ENCODE measurements around the gene GPR18. TPM values are rescaled to one million over a fixed set of nuclear protein-coding genes. Genes with fewer than 3 reads are reported as not detected.

Gene GPR18
- total and polyA plus RNA-seq, 2 of the 4 experiments (the other 2 are of a cell fraction): not detected

DNA sequence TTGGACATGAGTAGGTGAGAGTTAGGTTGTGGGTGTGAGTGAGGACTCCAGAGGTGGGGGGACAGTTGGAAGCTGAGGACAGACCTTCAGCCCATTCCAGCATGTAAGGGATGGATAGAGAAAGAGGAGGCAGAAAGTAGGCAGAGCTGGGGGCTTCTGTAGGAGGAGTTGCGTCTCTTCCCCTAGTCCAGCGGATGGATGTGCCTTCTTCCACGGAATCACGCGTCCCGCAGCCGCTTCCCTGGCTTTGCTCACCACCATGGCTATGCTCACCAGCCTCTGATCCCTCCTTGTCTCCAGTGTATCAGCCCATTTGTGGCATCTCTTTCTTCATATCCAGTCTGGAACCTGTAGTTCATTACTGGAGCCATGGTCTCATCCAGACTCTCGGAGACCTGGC, 52.0 kb downstream of the GPR18 start:
- no peak overlapping the region for H2AK9ac ChIP-seq (replicated peaks; ENCODE audit: low read depth, low read length, poor library complexity)
- dilution Hi-C loops (cut with HindIII; ENCODE audit: low sequenced_read_pairs, unreplicated experiment) (no loop called here), in situ Hi-C loops (cut with MboI; ENCODE audit: low sequenced_read_pairs) (no loop called here), intact Hi-C loops (cut with micrococcal nuclease) (no loop called here)
- H2BK120ac ChIP-seq (ENCODE audit: low read depth, low read length): no peak overlapping the region
- H3K4ac ChIP-seq (ENCODE audit: low read depth, low read length): no peak overlapping the region
- H3K79me1 ChIP-seq (ENCODE audit: low read depth in 1 of 2, low read length in 2 of 2): peaks cover 29 to 75% of the 10 kb centered on the region in 2 experiments
- no peak overlapping the region for H3K14ac ChIP-seq (replicated peaks; ENCODE audit: low read depth, low read length)
- no peak overlapping the region for H3K27ac ChIP-seq (ENCODE audit: insufficient read depth, low read length)
- H4K8ac ChIP-seq (ENCODE audit: low read depth in 2 of 2, low read length in 2 of 2): no peak overlapping the region
- no peak overlapping the region for H3K56ac ChIP-seq (ENCODE audit: extremely low read depth, insufficient read depth, low read length)
- no peak overlapping the region for H2AFZ ChIP-seq (replicated peaks; ENCODE audit: low read length, poor library complexity)
- no peak overlapping the region for H3K4me2 ChIP-seq (ENCODE audit: low read depth, low read length)
- no peak overlapping the region for H3K4me3 ChIP-seq (ENCODE audit: insufficient read depth, low read depth, low read length)
- no peak overlapping the region for H3K9ac ChIP-seq (ENCODE audit: low read depth, low read length)
- CTCF ChIA-PET: no interaction called here
- H4K5ac ChIP-seq (ENCODE audit: low read depth, low read length): no peak overlapping the region
- H2AK5ac ChIP-seq (ENCODE audit: low read depth, low read length): no peak overlapping the region
- POLR2A ChIA-PET (ENCODE audit: unreplicated experiment): no interaction called here
- H3K23ac ChIP-seq (ENCODE audit: low read depth, low read length): no peak overlapping the region
- DNase-seq: no peak
- H2BK15ac ChIP-seq (ENCODE audit: low read depth, low read length): no peak overlapping the region
- peaks cover 6% of the 10 kb centered on the region; the same call in 1 of the 2 replicates for H3K9me1 ChIP-seq (ENCODE audit: insufficient read depth, low read length)
- H4K91ac ChIP-seq (ENCODE audit: insufficient read depth, low read depth, low read length): no peak overlapping the region
- peaks cover 3% of the 10 kb centered on the region; the same call in 1 of the 2 replicates for H3K36me3 ChIP-seq (ENCODE audit: control insufficient read depth, insufficient read depth, low read length)
- no peak overlapping the region for H3K18ac ChIP-seq (ENCODE audit: low read depth, low read length)
- WGBS, 2 experiments (ENCODE audit: extremely low coverage in 2 of 2, insufficient read length in 1 of 2): 100% methylated on average over 7 of the region's 8 CpGs; no CpG with 5 or more reads in 1 of the 2 experiments
- no peak overlapping the region for H2BK5ac ChIP-seq (ENCODE audit: low read depth, low read length, poor library complexity, severe bottlenecking)
- H3K9me3 ChIP-seq (ENCODE audit: control insufficient read depth, insufficient read depth, low read length): no peaks in the 10 kb centered on the region
- peaks cover 2% of the 10 kb centered on the region; the same call in 1 of the 2 replicates for H3K4me1 ChIP-seq (ENCODE audit: control insufficient read depth, insufficient read depth, low read length)
- H4K20me1 ChIP-seq (ENCODE audit: insufficient read depth, low read length): peaks cover 57% of the 10 kb centered on the region
- no peaks in the 10 kb centered on the region for H3K27me3 ChIP-seq (ENCODE audit: control insufficient read depth, insufficient read depth, low read length)
- H2BK20ac ChIP-seq (ENCODE audit: low read depth, low read length): no peak overlapping the region
- no TSS peak for BruUV-seq (replicated peaks)
- no peak for ATAC-seq (ENCODE audit: low read depth)
- TF ChIP-seq, protein P1, sequence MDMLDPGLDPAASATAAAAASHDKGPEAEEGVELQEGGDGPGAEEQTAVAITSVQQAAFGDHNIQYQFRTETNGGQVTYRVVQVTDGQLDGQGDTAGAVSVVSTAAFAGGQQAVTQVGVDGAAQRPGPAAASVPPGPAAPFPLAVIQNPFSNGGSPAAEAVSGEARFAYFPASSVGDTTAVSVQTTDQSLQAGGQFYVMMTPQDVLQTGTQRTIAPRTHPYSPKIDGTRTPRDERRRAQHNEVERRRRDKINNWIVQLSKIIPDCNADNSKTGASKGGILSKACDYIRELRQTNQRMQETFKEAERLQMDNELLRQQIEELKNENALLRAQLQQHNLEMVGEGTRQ (IDR thresholded peaks at IDR 0.05; ENCODE audit: low read depth, low read length): no peak
- TF ChIP-seq, protein P2, sequence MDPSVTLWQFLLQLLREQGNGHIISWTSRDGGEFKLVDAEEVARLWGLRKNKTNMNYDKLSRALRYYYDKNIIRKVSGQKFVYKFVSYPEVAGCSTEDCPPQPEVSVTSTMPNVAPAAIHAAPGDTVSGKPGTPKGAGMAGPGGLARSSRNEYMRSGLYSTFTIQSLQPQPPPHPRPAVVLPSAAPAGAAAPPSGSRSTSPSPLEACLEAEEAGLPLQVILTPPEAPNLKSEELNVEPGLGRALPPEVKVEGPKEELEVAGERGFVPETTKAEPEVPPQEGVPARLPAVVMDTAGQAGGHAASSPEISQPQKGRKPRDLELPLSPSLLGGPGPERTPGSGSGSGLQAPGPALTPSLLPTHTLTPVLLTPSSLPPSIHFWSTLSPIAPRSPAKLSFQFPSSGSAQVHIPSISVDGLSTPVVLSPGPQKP (IDR thresholded peaks at IDR 0.05; ENCODE audit: borderline replicate concordance, low read depth, low read length): no peak

All from IMR-90 (cell line).